HUES64 (cell line): Measurements from ENCODE around the gene GFPT1.

Source experiments
- H3K27ac ChIP-seq: 2 replicates; pipeline ENCODE4 v1.7.0; 2013; ENCODE audit warnings: low read depth, low read length, inconsistent platforms
- H3K27me3 ChIP-seq: 2 replicates; pipeline ENCODE4 v1.6.1; 2013; ENCODE audit warnings: mild to moderate bottlenecking, low read length; ENCODE audit not compliant: insufficient read depth
- H3K36me3 ChIP-seq: 2 replicates; pipeline ENCODE4 v1.6.1; 2013; ENCODE audit warnings: mild to moderate bottlenecking, low read length; ENCODE audit not compliant: insufficient read depth
- H3K4me1 ChIP-seq: 2 replicates; pipeline ENCODE4 v1.6.1; 2013; ENCODE audit warnings: mild to moderate bottlenecking, low read length, moderate library complexity; ENCODE audit not compliant: insufficient read depth
- H3K4me3 ChIP-seq: 2 replicates; pipeline ENCODE4 v1.5.1; 2013; ENCODE audit warnings: mild to moderate bottlenecking, low read length, moderate library complexity
- H3K9ac ChIP-seq: 2 replicates; pipeline ENCODE4 v1.6.1; 2013; ENCODE audit warnings: mild to moderate bottlenecking, low read depth, low read length
- H3K9me3 ChIP-seq: 2 replicates; pipeline ENCODE4 v1.6.1; 2013; ENCODE audit warnings: low read depth, low read length; ENCODE audit not compliant: insufficient read depth
- WGBS: fragments of 150-250, 120-280 bp; methylation state at CpG from one replicate; pipeline ENCODE4 v1.1.7; 2013; ENCODE audit warnings: missing lambda C conversion rate; 5-methylcytosine and 5-hydroxymethylcytosine counted together

The GFPT1 gene

DNA sequence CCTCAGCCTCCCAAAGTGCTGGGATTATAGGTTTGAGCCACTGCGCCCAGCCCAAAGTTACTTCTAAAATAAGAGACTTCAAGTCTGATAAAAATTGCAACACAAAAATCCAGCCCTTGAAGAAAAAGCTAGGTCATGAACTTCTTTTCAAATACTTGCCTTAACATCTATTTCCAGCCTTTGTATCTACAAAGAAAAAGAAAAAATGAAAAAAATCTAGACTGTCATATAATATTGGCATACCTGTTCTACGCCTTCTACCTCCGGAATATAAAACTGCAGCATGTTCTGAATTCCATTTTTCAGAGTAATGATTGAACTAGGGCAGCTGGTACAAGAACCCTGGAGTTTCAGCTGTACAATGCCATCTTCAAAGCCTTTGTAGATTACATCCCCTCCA, 13.1 kb upstream of the GFPT1 start:
- no peak overlapping the region for H3K9ac ChIP-seq

DNA sequence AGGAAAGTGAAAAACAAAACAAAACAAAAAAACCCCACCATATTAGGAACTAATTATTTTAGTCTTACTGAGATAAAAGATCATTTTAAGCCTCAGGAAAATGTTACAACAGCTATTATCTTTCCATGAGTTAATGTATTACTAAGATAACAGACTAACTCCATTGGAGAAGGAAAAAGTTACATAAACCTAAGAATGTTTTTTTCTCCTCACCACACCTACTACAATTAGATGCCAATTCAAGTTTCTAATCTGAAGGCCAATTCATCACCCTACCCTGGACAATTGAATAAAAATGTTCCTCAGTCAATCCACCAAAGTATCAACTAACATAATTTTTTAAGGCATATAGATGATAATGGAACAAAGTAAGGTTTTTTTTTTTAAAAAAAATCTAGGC, 10.2 kb upstream of the GFPT1 start:
- H3K36me3 ChIP-seq: peaks cover 33% of the 10 kb centered on the region
- no peaks in the 10 kb centered on the region for H3K27me3 ChIP-seq
- no peaks in the 10 kb centered on the region for H3K4me1 ChIP-seq
- H3K9ac ChIP-seq: no peak overlapping the region
- no peak overlapping the region for H3K27ac ChIP-seq
- no peak overlapping the region for H3K4me3 ChIP-seq
- H3K9me3 ChIP-seq: no peaks in the 10 kb centered on the region

More for the DNA sequence above, 13.1 kb upstream of the GFPT1 start:
- Histone ChIP-seq H3K36me3 (peaks cover 54% of the 10 kb centered on the region), H3K4me3 (no peak overlapping the region), H3K27me3 (no peaks in the 10 kb centered on the region), H3K4me1 (no peaks in the 10 kb centered on the region), H3K9me3 (peaks cover 10% of the 10 kb centered on the region; the same call in 1 of the 2 replicates), H3K27ac (no peak overlapping the region)
- 91% methylated on average over 3 of the region's 3 CpGs for WGBS

DNA sequence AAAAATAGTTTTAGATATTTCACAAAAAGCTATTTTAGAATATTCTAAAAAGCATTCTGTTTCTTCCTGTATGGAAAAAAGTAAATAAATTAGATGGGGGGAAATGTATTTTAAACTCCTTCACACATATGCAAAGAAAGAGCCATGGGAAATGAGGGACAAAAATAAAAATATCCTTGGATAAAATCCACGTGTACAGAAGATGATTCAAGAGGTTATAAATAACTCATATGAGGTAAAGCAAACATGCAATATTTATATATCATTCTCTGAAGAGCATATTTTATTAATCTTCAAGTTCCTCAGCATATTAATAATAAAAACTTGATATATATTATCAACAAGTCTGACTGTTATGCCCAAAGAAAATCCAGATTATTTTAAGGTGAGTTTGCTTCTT, 8.8 kb upstream of the GFPT1 start:
- no CpG with 5 or more reads among the region's 1 CpG for WGBS
- no peaks in the 10 kb centered on the region for H3K27me3 ChIP-seq
- H3K27ac ChIP-seq: no peak overlapping the region
- peaks cover 26% of the 10 kb centered on the region for H3K36me3 ChIP-seq
- H3K4me1 ChIP-seq: no peaks in the 10 kb centered on the region
- H3K9me3 ChIP-seq: no peaks in the 10 kb centered on the region
- no peak overlapping the region for H3K9ac ChIP-seq
- H3K4me3 ChIP-seq: no peak overlapping the region

DNA sequence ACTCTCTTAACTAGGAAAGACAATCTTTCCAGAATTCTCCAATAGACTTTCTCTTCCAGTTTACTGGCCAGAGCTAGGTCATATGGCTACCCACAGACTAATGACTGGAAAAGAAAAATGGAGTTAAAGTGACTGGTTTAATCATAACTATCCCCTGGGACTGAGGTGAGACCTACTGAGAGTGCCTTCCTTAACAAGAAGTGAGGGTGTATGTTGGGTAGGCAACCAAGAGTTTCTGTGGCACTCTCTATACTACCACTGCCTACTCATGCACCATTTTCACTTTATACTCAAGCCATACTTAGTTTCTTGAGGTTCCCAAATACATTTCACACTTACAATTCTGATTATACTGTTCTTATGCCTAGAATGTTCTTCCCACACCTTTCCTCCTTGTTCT, 6.9 kb upstream of the GFPT1 start:
- no peaks in the 10 kb centered on the region for H3K27me3 ChIP-seq
- no peak overlapping the region for H3K4me3 ChIP-seq
- H3K36me3 ChIP-seq: peaks cover 16% of the 10 kb centered on the region
- no peaks in the 10 kb centered on the region for H3K9me3 ChIP-seq
- H3K4me1 ChIP-seq: no peaks in the 10 kb centered on the region
- H3K27ac ChIP-seq: no peak overlapping the region
- no peak overlapping the region for H3K9ac ChIP-seq

DNA sequence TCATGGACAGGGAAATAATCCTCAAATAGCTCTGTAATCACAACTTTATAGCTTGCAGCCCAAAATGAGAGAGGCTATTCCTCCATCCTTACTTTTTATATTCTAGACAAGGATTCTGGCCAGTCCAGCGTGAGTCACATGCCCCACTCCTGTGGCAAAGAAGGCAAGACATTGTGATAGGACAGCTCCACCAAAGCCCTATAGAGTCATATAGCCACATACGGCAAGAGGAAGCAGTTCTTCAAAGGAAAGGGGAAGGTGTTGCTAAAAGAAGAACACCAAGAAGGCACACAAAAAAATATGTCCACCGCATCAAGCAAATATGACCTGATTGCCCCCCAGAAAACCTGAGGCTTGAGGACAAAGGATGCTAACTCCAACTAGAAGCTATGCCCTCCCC, 3.4 kb upstream of the GFPT1 start:
- H3K4me3 ChIP-seq: no peak overlapping the region

DNA sequence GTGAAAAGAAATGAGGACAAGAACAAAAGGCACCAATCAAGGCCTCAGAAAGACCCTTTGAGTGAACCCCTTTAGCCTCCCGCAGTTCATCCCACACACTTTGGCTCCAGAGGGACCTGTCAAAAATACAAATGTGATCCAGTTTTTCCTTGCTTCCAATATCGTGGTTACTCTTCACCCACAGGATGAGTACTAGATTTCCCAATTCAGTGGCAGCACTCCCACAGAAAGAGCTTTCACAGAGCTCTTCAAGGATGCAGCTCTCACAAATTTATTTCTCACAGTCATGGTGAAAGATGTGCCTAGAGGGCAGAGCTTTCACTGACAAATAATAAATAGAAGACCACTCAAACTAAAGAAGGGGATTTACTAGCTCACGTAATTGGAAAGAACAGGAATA, 3.0 kb upstream of the GFPT1 start:
- Histone ChIP-seq H3K4me3 (no peak overlapping the region), H3K27ac (no peak overlapping the region), H3K4me1 (peaks cover 17% of the 10 kb centered on the region), H3K27me3 (no peaks in the 10 kb centered on the region; the same call in 1 of the 2 replicates), H3K9me3 (no peaks in the 10 kb centered on the region), H3K36me3 (no peaks in the 10 kb centered on the region), H3K9ac (no peak overlapping the region)
- WGBS: 88% methylated on average over 3 of the region's 3 CpGs

More for the DNA sequence above, 3.4 kb upstream of the GFPT1 start:
- Histone ChIP-seq H3K9ac (no peak overlapping the region), H3K36me3 (no peaks in the 10 kb centered on the region), H3K9me3 (no peaks in the 10 kb centered on the region), H3K27ac (no peak overlapping the region), H3K4me1 (peaks cover 17% of the 10 kb centered on the region), H3K27me3 (no peaks in the 10 kb centered on the region; the same call in 1 of the 2 replicates)
- 96% methylated on average over 3 of the region's 3 CpGs for WGBS

DNA sequence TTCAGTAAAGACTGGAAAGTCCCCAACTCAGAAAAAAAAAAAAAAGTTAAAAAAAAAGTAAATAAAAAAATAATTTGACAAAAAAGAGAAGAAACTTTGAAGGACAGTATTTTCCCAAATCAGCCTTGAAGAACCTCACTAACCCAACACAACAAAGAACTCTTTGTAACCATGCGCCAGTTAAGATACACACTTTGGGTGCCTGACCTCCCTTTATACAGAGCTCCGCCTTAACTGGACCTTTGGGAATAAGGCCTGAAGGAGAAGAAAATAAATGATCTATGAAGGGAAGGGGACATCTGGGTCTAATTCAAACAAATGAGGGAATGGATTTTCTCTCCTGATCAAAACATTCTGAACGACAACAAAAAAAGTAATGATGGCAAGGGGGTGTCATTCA, 2.2 kb upstream of the GFPT1 start:
- Histone ChIP-seq H3K4me3 (no peak overlapping the region), H3K27me3 (no peaks in the 10 kb centered on the region; the same call in 1 of the 2 replicates), H3K9ac (no peak overlapping the region), H3K36me3 (no peaks in the 10 kb centered on the region), H3K4me1 (peaks cover 19% of the 10 kb centered on the region), H3K9me3 (no peaks in the 10 kb centered on the region), H3K27ac (no peak overlapping the region)
- WGBS: 92% methylated on average over 3 of the region's 3 CpGs

DNA sequence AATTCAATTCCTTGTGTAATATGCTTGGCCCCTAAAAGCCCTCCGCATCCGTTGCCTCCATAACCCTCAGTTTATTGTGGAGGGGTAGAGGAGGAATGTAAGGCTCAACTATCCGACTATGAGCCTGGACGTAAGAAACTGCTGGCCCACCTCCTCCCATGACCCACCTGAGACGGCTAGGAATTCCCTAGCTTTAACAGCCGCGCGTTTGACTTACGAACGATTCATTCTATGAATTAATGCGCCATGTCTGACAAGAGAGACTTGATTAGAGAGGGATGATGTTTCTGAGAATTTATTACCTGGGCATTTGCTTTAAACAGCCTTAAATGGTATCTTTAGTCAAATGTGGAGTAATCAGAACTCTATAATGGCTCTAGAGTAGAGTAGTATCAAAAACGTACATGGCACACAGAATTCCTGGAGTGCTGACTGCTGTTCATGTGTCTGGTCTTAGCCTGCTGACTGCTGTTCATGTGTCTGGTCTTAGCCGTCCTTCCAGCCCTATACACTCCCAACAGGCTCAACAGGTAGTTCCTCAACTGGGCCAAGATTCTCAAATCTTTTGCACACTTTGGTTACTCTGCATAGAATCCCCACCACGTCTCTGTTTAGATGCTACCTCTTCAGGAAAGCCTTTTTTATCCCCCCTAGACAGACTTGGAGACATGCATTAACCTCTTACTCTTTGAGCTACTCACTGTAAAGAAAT, 899 bp upstream of the GFPT1 start:
- Histone ChIP-seq H3K27me3 (no peaks in the 10 kb centered on the region; the same call in 1 of the 2 replicates), H3K4me3 (peak overlapping the region; percentile 80), H3K9me3 (no peaks in the 10 kb centered on the region), H3K9ac (peak overlapping the region; percentile 77), H3K36me3 (no peaks in the 10 kb centered on the region), H3K27ac (no peak overlapping the region), H3K4me1 (peaks cover 19% of the 10 kb centered on the region)
- 79% methylated on average over 14 of the region's 14 CpGs for WGBS

DNA sequence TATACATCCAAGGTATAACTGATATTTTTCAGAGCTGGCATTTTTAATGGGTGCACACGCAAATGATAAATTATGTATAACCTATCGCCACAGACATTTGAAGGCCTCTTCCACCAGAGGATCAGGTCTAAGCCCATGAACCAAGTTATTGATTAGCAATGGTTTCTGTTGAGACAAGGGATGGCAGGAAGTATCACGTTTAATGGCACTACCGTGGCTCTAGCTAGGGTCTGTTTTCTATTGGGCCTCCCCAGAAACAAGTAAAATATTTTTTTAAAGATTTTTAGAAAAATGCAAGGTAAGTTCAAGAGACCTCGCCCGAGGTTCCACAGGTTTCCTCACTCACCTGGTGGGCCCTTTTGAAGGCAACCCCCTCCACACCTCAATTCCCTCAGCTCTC, 667 bp downstream of the GFPT1 start:
- H3K27me3 ChIP-seq: no peaks in the 10 kb centered on the region; the same call in 1 of the 2 replicates
- H3K9ac ChIP-seq: peak overlapping the region; percentile 79
- H3K36me3 ChIP-seq: peaks cover 6% of the 10 kb centered on the region; the same call in 1 of the 2 replicates
- peak overlapping the region; percentile 80 for H3K4me3 ChIP-seq
- WGBS: 23% methylated on average over 6 of the region's 6 CpGs
- peaks cover 19% of the 10 kb centered on the region for H3K4me1 ChIP-seq
- no peaks in the 10 kb centered on the region for H3K9me3 ChIP-seq
- no peak overlapping the region; the same call in 1 of the 2 replicates for H3K27ac ChIP-seq

DNA sequence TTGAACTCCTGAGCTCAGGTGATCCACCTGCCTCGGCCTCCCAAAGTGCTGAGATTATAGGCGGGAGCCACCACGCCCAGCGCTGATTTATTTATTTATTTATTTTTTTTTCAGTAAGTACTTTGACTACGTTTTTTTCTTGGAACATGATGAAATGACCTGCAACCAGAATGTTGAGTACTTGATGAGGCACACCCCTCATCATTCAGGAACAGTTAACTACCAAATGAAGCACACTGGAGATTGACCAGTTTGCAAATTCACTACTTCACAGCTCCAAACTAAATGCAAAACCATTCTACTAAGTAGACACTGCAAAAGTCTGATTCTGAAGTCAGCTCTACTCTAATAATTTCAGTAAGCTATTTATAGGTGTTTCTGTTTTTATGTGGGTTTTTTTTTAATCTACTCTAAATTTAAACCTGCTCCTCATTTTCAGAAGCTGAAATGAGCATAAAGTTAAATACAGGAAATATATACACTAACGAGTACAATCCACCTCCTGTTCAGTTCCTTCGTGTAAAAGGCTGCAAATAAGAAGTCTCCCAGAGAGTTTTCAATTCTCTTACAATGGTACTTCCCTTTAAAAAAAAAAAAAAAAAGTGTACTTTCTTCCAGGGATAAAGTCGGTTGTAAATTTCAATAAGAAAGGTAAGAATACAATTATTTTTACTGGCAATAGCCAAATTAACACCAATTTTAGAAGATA, 1.4 kb downstream of the GFPT1 start:
- Histone ChIP-seq H3K9ac (peak overlapping the region; percentile 79; the same call in 1 of the 2 replicates), H3K36me3 (peaks cover 6% of the 10 kb centered on the region; the same call in 1 of the 2 replicates), H3K4me1 (peaks cover 19% of the 10 kb centered on the region), H3K4me3 (peak overlapping the region; percentile 80), H3K27ac (no peak overlapping the region), H3K9me3 (no peaks in the 10 kb centered on the region), H3K27me3 (no peaks in the 10 kb centered on the region; the same call in 1 of the 2 replicates)
- 74% methylated on average over 7 of the region's 8 CpGs for WGBS

DNA sequence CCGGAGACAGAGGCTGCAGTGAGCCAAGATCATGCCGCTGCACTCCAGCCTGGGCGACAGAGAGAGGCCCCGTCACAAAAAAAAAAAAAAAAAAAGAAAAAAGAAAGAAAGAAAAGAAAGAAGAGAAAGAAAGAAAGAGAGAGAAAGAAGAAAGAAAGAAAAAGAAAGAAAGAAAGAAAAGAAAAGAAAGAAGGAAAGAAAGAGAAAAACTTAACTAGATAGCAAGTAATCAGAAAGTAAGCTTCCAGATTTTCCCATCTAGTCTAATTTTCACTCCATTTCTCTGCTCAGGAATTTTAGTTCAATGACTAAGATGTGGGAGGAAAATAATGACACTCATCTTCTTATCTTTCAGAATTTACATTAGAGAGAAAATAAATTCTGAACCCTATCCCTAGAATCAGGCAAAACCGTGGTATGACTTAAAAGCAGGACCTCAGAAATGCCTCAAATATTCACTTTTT, 2.4 kb downstream of the GFPT1 start:
- Histone ChIP-seq H3K36me3 (peaks cover 6% of the 10 kb centered on the region; the same call in 1 of the 2 replicates), H3K9me3 (no peaks in the 10 kb centered on the region), H3K4me1 (peaks cover 19% of the 10 kb centered on the region), H3K27me3 (no peaks in the 10 kb centered on the region; the same call in 1 of the 2 replicates), H3K27ac (no peak overlapping the region), H3K9ac (no peak overlapping the region), H3K4me3 (no peak overlapping the region)
- 92% methylated on average over 5 of the region's 5 CpGs for WGBS
